OCI-LY7 (cell line): ENCODE measurements around the gene NELFA. TPM values are rescaled to one million over a fixed set of nuclear protein-coding genes. Genes with fewer than 3 reads are reported as not detected.

ENCODE experiments used
- BruUV-seq: library from RNA; stranded (reverse); fragments of 400-500 nt; replicated peaks from 2 replicates; lab custom pipeline; 2021; lab: Mats Ljungman, UMichigan
- CTCF ChIA-PET: fragments of 300-600 bp; sonication (Branson Sonifier 250); formaldehyde crosslinking; loops from one replicate; lab custom pipeline; 2022; ENCODE audit warnings: antibody characterized with exemption; ENCODE audit not compliant: unreplicated experiment; lab: Charles Lee
- POLR2A ChIA-PET: fragments of 300-600 bp; sonication (Branson Sonifier 250); formaldehyde crosslinking; loops from one replicate; lab custom pipeline; 2022; ENCODE audit warnings: antibody characterized with exemption; lab: Charles Lee
- DNase-seq: peaks from one replicate; pipeline ENCODE4 v3.0.0-alpha.2; 2015; ENCODE audit warnings: low spot score
- H2AFZ ChIP-seq: fragments of 200-600 bp; sonication (generic), shearing (Covaris generic); 2 replicates; pipeline ENCODE4 v1.6.1; 2014; ENCODE audit warnings: mild to moderate bottlenecking, antibody characterized with exemption, low read length, moderate library complexity
- H3K27ac ChIP-seq: fragments of 200-600 bp; sonication (generic); 2 replicates; pipeline ENCODE4 v1.5.1; 2014; ENCODE audit warnings: mixed run types, low read depth, mild to moderate bottlenecking, moderate library complexity, low read length, inconsistent platforms; ENCODE audit not compliant: poor library complexity, severe bottlenecking
- H3K36me3 ChIP-seq: fragments of 200-600 bp; sonication (generic); 2 replicates; pipeline ENCODE4 v1.6.1; 2014; ENCODE audit warnings: mild to moderate bottlenecking, antibody characterized with exemption, low read length, moderate library complexity, mixed read lengths; ENCODE audit not compliant: insufficient read depth
- H3K4me1 ChIP-seq: fragments of 200-600 bp; sonication (generic); 2 replicates; pipeline ENCODE4 v1.5.1; 2014; ENCODE audit warnings: mild to moderate bottlenecking, low read length; ENCODE audit not compliant: insufficient read depth, poor library complexity, severe bottlenecking
- H3K4me2 ChIP-seq: fragments of 200-600 bp; sonication (generic); 2 replicates; pipeline ENCODE4 v1.6.1; 2014; ENCODE audit warnings: mild to moderate bottlenecking, low read length
- H3K4me3 ChIP-seq: fragments of 200-600 bp; sonication (generic); 2 replicates; pipeline ENCODE4 v1.5.1; 2014; ENCODE audit warnings: mild to moderate bottlenecking, low read depth, low read length; ENCODE audit not compliant: poor library complexity, severe bottlenecking
- H3K79me2 ChIP-seq: fragments of 200-600 bp; sonication (generic); 2 replicates; pipeline ENCODE4 v1.6.1; 2016; ENCODE audit warnings: low read depth, mild to moderate bottlenecking, low read length, moderate library complexity, mixed read lengths; ENCODE audit not compliant: insufficient read depth
- H3K9me2 ChIP-seq: fragments of 200-600 bp; sonication (generic); 2 replicates; pipeline ENCODE4 v1.6.1; 2016; ENCODE audit warnings: mild to moderate bottlenecking, low read length, mixed read lengths; ENCODE audit not compliant: insufficient read depth
- H3K9me3 ChIP-seq: fragments of 200-600 bp; sonication (generic); 2 replicates; pipeline ENCODE4 v1.6.1; 2014; ENCODE audit warnings: mild to moderate bottlenecking, mixed run types, low read length, mixed read lengths
- H4K20me1 ChIP-seq: fragments of 200-600 bp; sonication (generic); 2 replicates; pipeline ENCODE4 v1.6.1; 2014; ENCODE audit warnings: mild to moderate bottlenecking, antibody characterized with exemption, low read length, moderate library complexity, mixed read lengths; ENCODE audit not compliant: insufficient read depth
- CTCF ChIP-seq: fragments of 200-600 bp; sonication (generic); conservative IDR thresholded peaks from 2 replicates; pipeline ENCODE4 v1.5.1; 2014; ENCODE audit warnings: mild to moderate bottlenecking, antibody characterized with exemption, low read length, moderate library complexity, mixed read lengths
- EZH2phosphoT487 ChIP-seq: fragments of 200-600 bp; sonication (generic); IDR thresholded peaks from 2 replicates; pipeline ENCODE4 v1.6.1; 2018; ENCODE audit warnings: low read depth, borderline replicate concordance, mild to moderate bottlenecking, mixed run types, antibody characterized with exemption, low read length, moderate library complexity, mixed read lengths
- intact Hi-C: fragments of 100-400 bp; cut with micrococcal nuclease; formaldehyde crosslinking; loops from one replicate; pipeline ENCODE4 v1.10.0; 2022; ENCODE audit not compliant: unreplicated experiment
- total RNA-seq, 2 experiments: library from RNA; depleted of rRNA in 1 of 2; stranded (reverse); fragments of >200 nt in 1 of 2; shearing (Covaris generic) in 1 of 2; gene quantifications; 2 replicates each; pipeline ENCODE4 v1.2.3, GENCODE V29; 2014 to 2022

The NELFA gene
- total RNA-seq, 2 experiments from 2014 or later = 45.5 to 45.7 TPM

GRCh38 chr4:1973218-1973617 lies 35.6 kb downstream of the NELFA start:
- no peak overlapping the region for H3K4me3 ChIP-seq
- no peak overlapping the region for H2AFZ ChIP-seq
- no peak overlapping the region for H3K27ac ChIP-seq
- H3K9me2 ChIP-seq = no peaks in the 10 kb centered on the region
- ChIA-PET POLR2A (no interaction called here), CTCF (no interaction called here)
- DNase-seq = no peak
- H3K36me3 ChIP-seq = peaks cover 99% of the 10 kb centered on the region
- H3K9me3 ChIP-seq = no peaks in the 10 kb centered on the region
- intact Hi-C loops = no loop called here
- no TSS peak for BruUV-seq
- TF ChIP-seq EZH2phosphoT487 (no peak), CTCF (no peak)
- H3K4me1 ChIP-seq = no peaks in the 10 kb centered on the region
- no peak overlapping the region for H3K4me2 ChIP-seq
- H4K20me1 ChIP-seq = no peaks in the 10 kb centered on the region
- H3K79me2 ChIP-seq = no peaks in the 10 kb centered on the region

- no peaks in the 10 kb centered on the region for H3K9me2 ChIP-seq
- intact Hi-C loops = no loop called here
- H4K20me1 ChIP-seq = no peaks in the 10 kb centered on the region
- H2AFZ ChIP-seq = no peak overlapping the region
- no peak for DNase-seq
- no peaks in the 10 kb centered on the region for H3K79me2 ChIP-seq
- H3K9me3 ChIP-seq = no peaks in the 10 kb centered on the region
- H3K4me2 ChIP-seq = no peak overlapping the region
- BruUV-seq = no TSS peak
- H3K36me3 ChIP-seq = peaks cover 100% of the 10 kb centered on the region
- no peak overlapping the region for H3K4me3 ChIP-seq
- ChIA-PET CTCF (no interaction called here), POLR2A (no interaction called here)
- no peaks in the 10 kb centered on the region for H3K4me1 ChIP-seq
- no peak overlapping the region for H3K27ac ChIP-seq
- TF ChIP-seq EZH2phosphoT487 (no peak), CTCF (no peak)
Measured at GRCh38 chr4:1972414-1972813, 36.4 kb downstream of the NELFA start.

- POLR2A ChIA-PET = no interaction called here
Measured at GRCh38 chr4:1971456-1972200, 37.1 kb downstream of the NELFA start.

More at GRCh38 chr4:1971456-1972200, 37.1 kb downstream of the NELFA start:
- Histone ChIP-seq H3K4me1 (no peaks in the 10 kb centered on the region), H3K27ac (no peak overlapping the region), H3K79me2 (no peaks in the 10 kb centered on the region), H3K9me3 (no peaks in the 10 kb centered on the region), H4K20me1 (no peaks in the 10 kb centered on the region), H3K9me2 (no peaks in the 10 kb centered on the region), H3K4me3 (no peak overlapping the region), H3K4me2 (no peak overlapping the region), H3K36me3 (peaks cover 93% of the 10 kb centered on the region), H2AFZ (no peak overlapping the region)
- DNase-seq = no peak
- no TSS peak for BruUV-seq
- CTCF ChIA-PET = no interaction called here
- TF ChIP-seq EZH2phosphoT487 (no peak), CTCF (no peak)
- intact Hi-C loops = no loop called here
